Liver (tissue), 9 donors: ENCODE measurements around the gene RCSD1. TPM values are rescaled to one million over a fixed set of nuclear protein-coding genes. Genes with fewer than 3 reads are reported as not detected.
A peak's percentile ranks its signal among the peaks of the same experiment; 100 is the strongest.

Source experiments
- DNase-seq: peaks from one replicate; pipeline ENCODE4 v3.0.0-alpha.2; 2017; ENCODE audit warnings: low spot score
- H3K27ac ChIP-seq, 2 donors: one replicate each; pipeline ENCODE4 v1.7.0; 2013; ENCODE audit warnings: inconsistent platforms in 2 of 2, low read length in 2 of 2, control low read depth in 1 of 2, low read depth in 1 of 2, mild to moderate bottlenecking in 1 of 2
- H3K27me3 ChIP-seq, 4 donors: one replicate each; pipeline versions ENCODE4 v1.6.1 to v1.7.0; 2013; ENCODE audit warnings: low read length in 3 of 4, inconsistent platforms in 1 of 4, mild to moderate bottlenecking in 1 of 4, moderate library complexity in 1 of 4; ENCODE audit not compliant: control insufficient read depth in 4 of 4, insufficient read depth in 4 of 4
- H3K36me3 ChIP-seq, 4 donors: one replicate each; pipeline versions ENCODE4 v1.6.1 to v1.7.0; 2013; ENCODE audit warnings: low read length in 3 of 4, mild to moderate bottlenecking in 3 of 4, low read depth in 1 of 4, moderate library complexity in 1 of 4; ENCODE audit not compliant: control insufficient read depth in 4 of 4, insufficient read depth in 3 of 4
- H3K4me1 ChIP-seq, 4 donors: one replicate each; pipeline versions ENCODE4 v1.6.1 to v1.7.0; 2013; ENCODE audit warnings: low read length in 3 of 4, mild to moderate bottlenecking in 3 of 4, moderate library complexity in 1 of 4; ENCODE audit not compliant: control insufficient read depth in 4 of 4, insufficient read depth in 4 of 4
- H3K4me3 ChIP-seq, 3 donors: one replicate each; pipeline versions ENCODE4 v1.6.1 to v1.7.0; 2013; ENCODE audit warnings: low read length in 3 of 3, control low read depth in 1 of 3, low read depth in 1 of 3, mild to moderate bottlenecking in 1 of 3
- H3K9ac ChIP-seq, 2 donors: one replicate each; pipeline ENCODE4 v1.7.0; 2013; ENCODE audit warnings: low read length in 2 of 2, mild to moderate bottlenecking in 2 of 2, moderate library complexity in 2 of 2, control low read depth in 1 of 2, low read depth in 1 of 2
- H3K9me3 ChIP-seq, 4 donors: one replicate each; pipeline versions ENCODE4 v1.6.1 to v1.7.0; 2013; ENCODE audit warnings: low read length in 3 of 4; ENCODE audit not compliant: control insufficient read depth in 4 of 4
- ATF3 ChIP-seq: IDR thresholded peaks from 2 replicates; pipeline ENCODE4 v1.6.1; 2016; ENCODE audit warnings: antibody characterized with exemption
- CTCF ChIP-seq: fragments of 150-350 bp; IDR thresholded peaks from 2 replicates; pipeline ENCODE4 v1.5.1; 2017; ENCODE audit warnings: improper control_type of control experiment, low read depth, low read length; ENCODE audit not compliant: missing input control
- EGR1 ChIP-seq, 2 donors: IDR thresholded peaks; 2 replicates each; pipeline ENCODE4 v1.6.1; 2016 to 2018; ENCODE audit warnings: antibody characterized with exemption in 2 of 2, low read depth in 2 of 2
- FOXA1 ChIP-seq: IDR thresholded peaks from 2 replicates; pipeline ENCODE4 v1.6.1; 2016; ENCODE audit warnings: antibody characterized with exemption
- FOXA2 ChIP-seq: IDR thresholded peaks from 2 replicates; pipeline ENCODE4 v1.6.1; 2016; ENCODE audit warnings: antibody characterized with exemption
- GABPA ChIP-seq, 2 donors: IDR thresholded peaks in 1 of 2; conservative IDR thresholded peaks in 1 of 2; 2 replicates each; pipeline ENCODE4 v1.6.1; 2016; ENCODE audit warnings: antibody characterized with exemption in 2 of 2, mild to moderate bottlenecking in 1 of 2, moderate library complexity in 1 of 2
- HNF4A ChIP-seq, 2 donors: conservative IDR thresholded peaks; 2 replicates each; pipeline ENCODE4 v1.6.1; 2016; ENCODE audit warnings: antibody characterized with exemption in 2 of 2, mild to moderate bottlenecking in 2 of 2
- HNF4G ChIP-seq: IDR thresholded peaks from 2 replicates; pipeline ENCODE4 v1.6.1; 2016; ENCODE audit warnings: antibody characterized with exemption
- JUND ChIP-seq, 2 donors: IDR thresholded peaks; 2 replicates each; pipeline ENCODE4 v1.6.1; 2016; ENCODE audit warnings: antibody characterized with exemption in 2 of 2
- MAX ChIP-seq: IDR thresholded peaks from 2 replicates; pipeline ENCODE4 v1.6.1; 2016; ENCODE audit warnings: antibody characterized with exemption
- NR2F2 ChIP-seq: IDR thresholded peaks from 2 replicates; pipeline ENCODE4 v1.6.1; 2016; ENCODE audit warnings: antibody characterized with exemption
- RAD21 ChIP-seq, 2 donors: IDR thresholded peaks; 2 replicates each; pipeline ENCODE4 v1.6.1; 2016; ENCODE audit warnings: antibody characterized with exemption in 2 of 2, mild to moderate bottlenecking in 2 of 2
- REST ChIP-seq: IDR thresholded peaks from 2 replicates; pipeline ENCODE4 v1.6.1; 2016; ENCODE audit warnings: antibody characterized with exemption, mild to moderate bottlenecking
- RXRA ChIP-seq, 2 donors: IDR thresholded peaks; 2 replicates each; pipeline ENCODE4 v1.6.1; 2017 to 2018; ENCODE audit warnings: antibody characterized with exemption in 2 of 2, mild to moderate bottlenecking in 1 of 2
- SP1 ChIP-seq: IDR thresholded peaks from 2 replicates; pipeline ENCODE4 v1.6.1; 2018; ENCODE audit warnings: antibody characterized with exemption, mild to moderate bottlenecking
- TAF1 ChIP-seq: conservative IDR thresholded peaks from 2 replicates; pipeline ENCODE4 v1.6.1; 2016; ENCODE audit warnings: antibody characterized with exemption, mild to moderate bottlenecking
- YY1 ChIP-seq: IDR thresholded peaks from 2 replicates; pipeline ENCODE4 v1.6.1; 2016; ENCODE audit warnings: antibody characterized with exemption, mild to moderate bottlenecking
- ZBTB33 ChIP-seq: IDR thresholded peaks from 2 replicates; pipeline ENCODE4 v1.6.1; 2016; ENCODE audit warnings: antibody characterized with exemption
- WGBS: extraction: QIAGEN DNeasy Blood & Tissue Kit; methylation state at CpG from one replicate; pipeline ENCODE4 v1.1.7; 2013; 5-methylcytosine and 5-hydroxymethylcytosine counted together
- polyA plus RNA-seq, 2 donors: library from polyadenylated mRNA; stranded (reverse) in 1 of 2; unstranded in 1 of 2; fragments of 200-250 nt in 1 of 2; fragments of >200 nt in 1 of 2; fragmentation: Nextera tagmentation in 1 of 2; extraction: Ambion mirVana in 1 of 2; gene quantifications; one replicate each; pipeline versions ENCODE4 v1.2.1 to v1.2.3, GENCODE V29; 2013 to 2015
- total RNA-seq, 2 donors: library from RNA; depleted of rRNA; stranded (reverse); fragments of >200 nt; gene quantifications; one replicate each; pipeline ENCODE4 v1.2.3, GENCODE V29; 2014
- donor health status: healthy.
- donor health status: healthy.
- donor health status: healthy.
- donor health status: healthy.
- donor health status: healthy.

The RCSD1 gene
- total and polyA plus RNA-seq, 4 donors: 3.1 to 15.0 (median 6.0) TPM

GRCh38 chr1:167599957-167600581 lies 30.0 kb upstream of the RCSD1 start:
- no peak overlapping the region for H3K4me3 ChIP-seq
- WGBS: 8% methylated on average over 5 of the region's 5 CpGs
- no peak for DNase-seq
- no peaks in the 10 kb centered on the region for H3K9me3 ChIP-seq
- H3K4me1 ChIP-seq: peaks cover 0 to 11% (median 8%) of the 10 kb centered on the region in 4 donors
- H3K9ac ChIP-seq: no peak overlapping the region
- TF ChIP-seq GABPA (IDR thresholded peaks at IDR 0.05 in 1 of 2, conservative IDR thresholded peaks at IDR 0.05 in 1 of 2) (no peak), FOXA2 (peak; percentile 10), NR2F2 (peak; percentile 87), ZBTB33 (peak; percentile 17), HNF4G (no peak), ATF3 (no peak), FOXA1 (no peak), CTCF (peak; percentile 45), YY1 (no peak), TAF1 (no peak), REST (no peak), HNF4A (conservative IDR thresholded peaks at IDR 0.05) (peak; percentile 48 to 62), MAX (no peak), JUND (IDR thresholded peaks at IDR 0.05) (peak; percentile 48 to 78), RXRA (IDR thresholded peaks at IDR 0.05) (peak; percentile 75 to 78), SP1 (peak; percentile 31), EGR1 (IDR thresholded peaks at IDR 0.05; ENCODE audit: low read depth in 2 of 2) (no peak), RAD21 (IDR thresholded peaks at IDR 0.05) (peak; percentile 84 to 87)
- no peaks in the 10 kb centered on the region for H3K36me3 ChIP-seq
- no peaks in the 10 kb centered on the region for H3K27me3 ChIP-seq
- H3K27ac ChIP-seq: peak overlapping the region in 1 of 2 donors; percentile 61
